DOHH2 (cell line): ENCODE measurements around the gene DDA1.

Source experiments
- CTCF ChIP-seq: fragments of 200-600 bp; sonication (generic); IDR thresholded peaks from one replicate; pipeline ENCODE4 v1.5.1; 2014; ENCODE audit warnings: antibody characterized with exemption, mild to moderate bottlenecking, low read depth, low read length; ENCODE audit not compliant: poor library complexity, severe bottlenecking
- EZH2phosphoT487 ChIP-seq: fragments of 200-600 bp; sonication (generic); IDR thresholded peaks from 2 replicates; pipeline ENCODE4 v1.6.1; 2017; ENCODE audit warnings: borderline replicate concordance, mild to moderate bottlenecking, antibody characterized with exemption, low read length, moderate library complexity, mixed read lengths

GRCh38 chr19:17340871-17341357 is 31.6 kb downstream of the DDA1 start:
- TF ChIP-seq CTCF (peak; percentile 13), EZH2phosphoT487 (no peak)
